Measurements from ENCODE around the gene CYB561D1. TPM values are rescaled to one million over a fixed set of nuclear protein-coding genes. Genes with fewer than 3 reads are reported as not detected.
"Not testable (repeated sequence)": the region's sequence is repeated elsewhere in the genome, so short reads cannot be mapped to it uniquely, and the experiment has no call there.

The CYB561D1 gene
- 5.6 and 10.1 TPM in 2 replicates for total RNA-seq (2014; rRNA removed)
- polyA plus RNA-seq (2012) = 5.6 TPM

GRCh38 chr1:109493805-109494539, at the start of gene CYB561D1:
CYB561D1 (plus strand) TSS chr1:109494094; CDS start chr1:109494140, 46 bp downstream.
- peak; percentile 75 for DNase-seq (ENCODE audit: low read depth)

GRCh38 chr1:109444346-109444745, 49.5 kb upstream of the CYB561D1 start:
- DNase-seq (ENCODE audit: low read depth) = no peak

- DNase-seq (ENCODE audit: low read depth) = not testable (repeated sequence)
These were observed 47.8 kb upstream of the CYB561D1 start for GRCh38 chr1:109445949-109446695.

- no peak for DNase-seq (ENCODE audit: low read depth)
These were observed 46.4 kb upstream of the CYB561D1 start for GRCh38 chr1:109447524-109447923.

GRCh38 chr1:109454497-109455133, 39.3 kb upstream of the CYB561D1 start:
- no peak for DNase-seq (ENCODE audit: low read depth)

GRCh38 chr1:109457819-109458218, 36.1 kb upstream of the CYB561D1 start:
- no peak for DNase-seq (ENCODE audit: low read depth)

GRCh38 chr1:109466125-109466451, 27.8 kb upstream of the CYB561D1 start:
- no peak for DNase-seq (ENCODE audit: low read depth)

GRCh38 chr1:109466452-109467300, 27.2 kb upstream of the CYB561D1 start, which contains the start of gene SYPL2:
SYPL2 (plus strand) TSS chr1:109466546; CDS start chr1:109466844, 298 bp downstream.
- no peak for DNase-seq (ENCODE audit: low read depth)

- DNase-seq (ENCODE audit: low read depth) = no peak
These were observed 26.6 kb upstream of the CYB561D1 start for GRCh38 chr1:109467301-109467777.

- DNase-seq (ENCODE audit: low read depth) = no peak
These were observed 25.8 kb upstream of the CYB561D1 start for GRCh38 chr1:109468061-109468460.

- no peak for DNase-seq (ENCODE audit: low read depth)
These were observed 25.0 kb upstream of the CYB561D1 start for GRCh38 chr1:109468903-109469302.

GRCh38 chr1:109470245-109470644, 23.6 kb upstream of the CYB561D1 start:
- DNase-seq (ENCODE audit: low read depth) = no peak

GRCh38 chr1:109472779-109473178, 21.1 kb upstream of the CYB561D1 start:
- DNase-seq (ENCODE audit: low read depth) = no peak

- not testable (repeated sequence) for DNase-seq (ENCODE audit: low read depth)
These were observed 20.4 kb upstream of the CYB561D1 start for GRCh38 chr1:109473284-109474057.

GRCh38 chr1:109474697-109475096, 19.2 kb upstream of the CYB561D1 start:
- DNase-seq (ENCODE audit: low read depth) = no peak

GRCh38 chr1:109475261-109475660, 18.6 kb upstream of the CYB561D1 start:
- DNase-seq (ENCODE audit: low read depth) = no peak

GRCh38 chr1:109476825-109477224, 17.1 kb upstream of the CYB561D1 start:
- no peak for DNase-seq (ENCODE audit: low read depth)

- no peak for DNase-seq (ENCODE audit: low read depth)
These were observed 16.1 kb upstream of the CYB561D1 start for GRCh38 chr1:109477821-109478220.

GRCh38 chr1:109478806-109479205, 15.1 kb upstream of the CYB561D1 start:
- no peak for DNase-seq (ENCODE audit: low read depth)

- DNase-seq (ENCODE audit: low read depth) = no peak
These were observed 14.6 kb upstream of the CYB561D1 start for GRCh38 chr1:109479311-109479710.
